Activated CD8-positive, alpha-beta memory T cell treated with anti-CD3 and anti-CD28 coated beads for 36 hours (primary cell): ENCODE measurements around the gene SLC31A2. TPM values are rescaled to one million over a fixed set of nuclear protein-coding genes. Genes with fewer than 3 reads are reported as not detected.

Experiments used
- CTCF ChIA-PET: fragments of 350-600 bp; sonication (Branson Sonifier 250); formaldehyde crosslinking; loops from one replicate; lab custom pipeline; 2021; ENCODE audit warnings: antibody characterized with exemption; lab: Charles Lee
- POLR2A ChIA-PET: fragments of 350-600 bp; sonication (Branson Sonifier 250); formaldehyde crosslinking; loops from one replicate; lab custom pipeline; 2021; ENCODE audit warnings: antibody characterized with exemption; lab: Charles Lee
- total RNA-seq, 2 experiments: library from RNA; stranded (reverse); gene quantifications; one replicate each; pipeline ENCODE4 v1.2.3, GENCODE V29; 2021

Gene SLC31A2
- total RNA-seq, 2 experiments from 2014 or later = 4.2 to 5.2 TPM

DNA sequence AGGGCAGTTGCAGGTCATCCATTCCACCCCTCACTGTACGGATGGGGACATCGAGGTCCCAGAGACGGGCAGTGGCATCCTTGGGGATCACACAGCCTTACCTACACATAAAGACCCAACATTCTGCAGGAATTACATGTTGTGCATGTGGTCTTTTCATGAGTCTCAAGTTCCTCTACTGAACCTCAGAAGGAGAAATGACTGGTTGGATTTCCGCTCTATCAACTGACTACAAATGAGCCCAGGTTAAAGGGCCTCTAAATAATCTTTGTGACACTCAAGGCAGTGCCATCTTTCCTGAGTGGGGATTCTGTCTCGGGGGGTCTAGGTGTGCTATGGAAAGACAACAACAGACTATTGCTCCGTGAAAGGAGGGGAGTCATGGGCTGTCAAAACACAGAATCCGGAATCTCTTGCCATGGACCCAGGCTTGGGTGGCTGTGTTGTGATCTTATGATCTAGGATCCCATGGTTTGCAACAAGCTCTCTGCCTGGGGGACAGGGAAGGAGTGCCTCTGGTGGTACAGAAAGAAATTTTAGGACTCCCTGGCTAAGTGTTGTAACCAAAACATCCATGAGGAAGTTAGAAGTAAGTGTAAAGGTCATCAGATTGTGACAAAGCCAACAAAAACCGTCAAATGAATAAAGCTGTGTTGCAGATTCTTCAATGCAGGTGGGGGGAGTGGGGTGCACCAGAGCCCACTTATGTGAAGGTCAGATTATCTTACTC, 1.9 kb upstream of the SLC31A2 start:
- ChIA-PET POLR2A (interaction anchor here (1.1 kb wide), 1 partner anchor 72 kb away, joined by 4 read pairs; the partner anchor contains the start of genes FKBP15 and SLC31A1), CTCF (interaction anchor here (1.4 kb wide), 1 partner anchor 36 kb away, joined by 6 read pairs; no protein-coding TSS in a partner anchor)

DNA sequence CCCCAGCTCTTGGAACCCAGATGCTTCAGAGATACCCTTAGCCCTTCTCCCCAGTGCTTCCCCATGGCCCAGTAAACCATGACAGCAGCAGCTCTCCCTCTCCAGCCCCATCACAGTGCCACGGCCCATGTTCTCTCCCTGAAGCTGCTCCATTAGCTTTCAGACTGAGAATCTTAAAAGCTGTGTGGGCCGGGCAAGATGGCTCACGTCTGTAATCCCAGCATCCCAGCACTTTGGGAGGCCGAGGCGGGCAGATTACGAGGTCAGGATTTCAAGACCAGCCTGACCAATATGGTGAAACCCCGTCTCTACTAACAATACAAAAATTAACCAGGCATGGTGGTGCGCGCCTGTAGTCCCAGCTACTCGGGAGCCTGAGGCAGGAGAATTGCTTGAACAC, 1.2 kb upstream of the SLC31A2 start:
- CTCF ChIA-PET = interaction anchor here (1.4 kb wide), 1 partner anchor 37 kb away, joined by 6 read pairs; no protein-coding TSS in a partner anchor
- POLR2A ChIA-PET = interaction anchor here (1.1 kb wide), 1 partner anchor 72 kb away, joined by 4 read pairs; the partner anchor contains the start of genes FKBP15 and SLC31A1

DNA sequence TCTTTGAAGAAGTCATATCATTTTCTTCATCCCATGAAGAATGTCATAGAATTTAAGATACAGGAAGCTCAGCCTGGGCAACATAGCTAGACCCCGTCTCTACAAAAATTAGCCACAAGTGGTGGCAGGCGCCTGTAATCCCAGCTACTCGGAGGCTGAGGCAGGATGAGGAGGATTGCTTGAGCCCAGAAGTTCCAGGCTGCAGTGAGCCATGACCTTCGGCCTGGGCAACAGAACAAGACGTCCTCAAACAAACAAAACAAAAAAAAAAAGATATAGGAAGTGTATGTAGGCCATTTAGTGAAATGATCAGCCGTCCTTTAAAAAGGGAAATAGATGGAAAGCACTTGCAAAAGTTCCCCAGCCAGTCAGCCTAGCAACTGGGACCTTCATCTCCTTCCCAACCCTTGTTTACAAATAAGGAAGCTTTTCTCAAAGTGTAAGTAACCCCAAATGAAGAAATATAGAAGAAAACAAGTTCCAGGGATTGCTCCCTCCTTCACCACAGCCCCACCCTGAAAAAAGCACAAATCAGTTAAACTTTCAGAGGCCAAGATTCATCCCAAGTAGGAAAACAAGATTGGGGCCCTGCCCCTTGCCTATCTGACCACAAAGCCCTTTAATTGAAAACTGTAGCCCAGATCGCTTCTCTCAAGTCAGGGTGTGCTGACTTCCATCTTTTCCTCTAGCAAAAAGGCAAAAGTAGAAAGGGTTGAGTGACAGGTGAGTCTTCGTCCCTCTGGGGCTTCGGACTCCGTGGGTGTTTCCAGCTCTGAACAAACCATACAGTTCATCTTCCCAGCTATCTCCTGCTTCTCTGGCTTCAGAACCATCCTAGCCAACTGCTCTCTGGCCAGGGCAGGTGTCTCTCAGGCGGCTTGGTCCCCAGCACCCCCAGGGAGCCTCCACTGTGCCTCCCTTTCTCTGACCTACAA, 1.2 kb downstream of the SLC31A2 start:
- ChIA-PET CTCF (interaction anchor here (0.9 to 1.4 kb wide), 2 partner anchors 40 to 70 kb away, joined by 3 to 4 read pairs; partner anchors contain the start of genes FKBP15 and SLC31A1), POLR2A (interaction anchor here (0.6 to 1.5 kb wide), 2 partner anchors 17 to 68 kb away, joined by 3 to 5 read pairs; no protein-coding TSS in a partner anchor)

GRCh38 chr9:113152699-113153098, 1.9 kb downstream of the SLC31A2 start:
- ChIA-PET CTCF (no interaction called here), POLR2A (interaction anchor here (0.6 kb wide), 1 partner anchor 121 kb away, joined by 3 read pairs; no protein-coding TSS in a partner anchor)

DNA sequence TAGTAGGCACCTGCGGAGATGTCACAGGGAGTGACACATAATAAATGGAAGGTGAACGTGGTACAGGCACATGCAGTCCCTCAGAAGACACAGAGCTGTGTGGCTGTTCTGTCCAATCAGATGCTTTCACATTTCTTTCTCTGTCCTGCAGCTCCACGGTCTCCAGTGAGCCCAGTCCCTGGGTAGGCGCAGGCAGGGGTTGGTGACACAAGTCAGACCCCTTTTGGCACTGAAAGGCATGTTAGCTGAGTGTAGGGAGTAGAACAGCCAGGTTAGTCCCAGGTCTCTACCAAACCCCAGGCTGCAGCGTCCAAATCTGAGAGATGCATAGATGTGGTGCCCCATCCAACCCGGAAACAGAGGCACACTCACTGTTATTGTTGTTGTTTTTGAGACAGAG, 2.8 kb downstream of the SLC31A2 start:
- ChIA-PET POLR2A (no interaction called here), CTCF (no interaction called here)

DNA sequence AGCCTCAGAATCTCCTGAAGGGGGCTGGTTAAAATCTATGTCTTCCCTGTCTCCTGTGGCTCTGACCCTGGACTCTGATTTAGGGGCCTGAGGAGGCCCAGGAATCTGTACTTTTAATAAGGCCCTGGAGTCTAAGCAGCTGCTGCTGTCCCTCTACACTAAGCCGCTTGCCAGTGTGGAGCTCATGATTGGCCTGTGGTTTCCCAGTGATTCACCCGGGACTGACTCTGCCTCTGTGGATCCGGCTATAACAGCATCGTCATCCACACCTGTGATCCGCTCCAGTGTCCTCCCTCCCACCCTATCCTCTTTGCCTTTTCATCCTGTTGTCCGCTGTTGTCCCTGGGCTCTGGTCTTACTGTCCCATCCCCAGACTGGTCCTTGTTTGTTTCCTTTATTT, 3.7 kb downstream of the SLC31A2 start:
- ChIA-PET CTCF (interaction anchor here (1.1 kb wide), 1 partner anchor 43 kb away, joined by 3 read pairs; no protein-coding TSS in a partner anchor), POLR2A (interaction anchor here (0.6 kb wide), 1 partner anchor 612 kb away, joined by 5 read pairs; no protein-coding TSS in a partner anchor)

DNA sequence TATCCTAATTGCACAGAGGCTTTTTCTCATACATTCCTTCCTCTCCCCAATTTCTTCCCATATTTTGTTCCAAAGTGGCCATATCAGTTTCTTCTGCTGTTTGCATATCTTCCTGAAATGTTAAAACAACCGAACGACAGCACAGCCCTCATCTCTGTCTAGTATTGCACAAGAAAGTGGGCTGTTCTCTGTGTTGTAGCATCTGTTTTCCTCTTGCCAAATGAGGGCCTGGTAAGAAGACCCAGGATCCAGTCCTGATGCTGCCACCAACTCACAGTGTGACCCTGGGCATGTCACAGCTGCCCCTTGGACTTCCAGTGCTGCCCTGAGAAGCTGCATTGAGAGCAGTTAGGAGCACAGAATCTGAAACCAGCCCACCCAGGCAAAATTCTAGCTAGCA, 4.1 kb downstream of the SLC31A2 start:
- POLR2A ChIA-PET = interaction anchor here (0.6 kb wide), 1 partner anchor 611 kb away, joined by 5 read pairs; no protein-coding TSS in a partner anchor
- CTCF ChIA-PET = interaction anchor here (1.1 kb wide), 1 partner anchor 44 kb away, joined by 3 read pairs; no protein-coding TSS in a partner anchor

GRCh38 chr9:113155911-113156588, 5.2 kb downstream of the SLC31A2 start:
- ChIA-PET POLR2A (no interaction called here), CTCF (interaction anchor here (1.0 to 1.2 kb wide), 2 partner anchors 44 to 120 kb away, joined by 3 read pairs; partner anchors contain the start of genes CDC26 and PRPF4)

DNA sequence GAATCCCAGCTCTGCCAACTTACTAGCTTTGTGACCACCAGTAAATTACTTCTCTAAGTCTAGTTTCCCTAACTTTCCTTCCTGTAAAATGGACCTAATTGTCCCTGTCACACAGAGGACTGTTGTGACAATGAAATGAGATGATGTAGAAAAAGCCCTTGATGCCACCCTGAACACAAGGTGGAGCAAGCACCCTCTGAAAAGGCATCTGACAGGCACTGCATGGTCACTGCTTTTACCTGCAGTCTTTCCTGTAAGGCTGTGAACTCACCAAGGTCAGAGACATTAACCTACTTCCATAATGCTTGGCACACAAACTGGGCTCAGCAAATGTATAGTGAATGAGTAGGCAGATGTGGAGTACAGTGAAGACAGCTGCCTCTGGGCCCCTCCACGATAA, 6.1 kb downstream of the SLC31A2 start:
- POLR2A ChIA-PET = no interaction called here
- CTCF ChIA-PET = interaction anchor here (1.0 to 1.2 kb wide), 2 partner anchors 45 to 119 kb away, joined by 3 read pairs; partner anchors contain the start of genes CDC26 and PRPF4

DNA sequence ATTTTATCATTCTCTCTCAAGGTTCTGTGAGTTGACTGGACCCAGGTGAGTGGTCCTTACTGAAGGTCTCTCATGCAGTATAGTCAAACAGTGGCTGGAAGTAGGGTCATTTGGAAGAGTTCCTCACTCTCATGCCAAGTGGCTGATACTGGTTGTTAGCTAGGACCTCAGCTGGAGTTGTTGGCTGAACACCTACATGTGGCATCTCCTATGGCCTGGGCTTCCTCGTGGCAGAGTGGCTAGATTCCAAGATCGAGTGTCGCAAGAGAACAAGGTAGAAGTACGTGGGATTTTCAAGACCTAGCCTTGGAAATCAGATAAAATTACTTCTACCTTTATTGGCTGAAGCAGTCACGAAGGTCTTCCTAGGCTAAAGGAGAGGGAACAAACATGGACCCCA, 7.6 kb downstream of the SLC31A2 start:
- ChIA-PET CTCF (no interaction called here), POLR2A (no interaction called here)

GRCh38 chr9:113160571-113160970, 9.8 kb downstream of the SLC31A2 start:
- CTCF ChIA-PET = no interaction called here
- POLR2A ChIA-PET = no interaction called here

DNA sequence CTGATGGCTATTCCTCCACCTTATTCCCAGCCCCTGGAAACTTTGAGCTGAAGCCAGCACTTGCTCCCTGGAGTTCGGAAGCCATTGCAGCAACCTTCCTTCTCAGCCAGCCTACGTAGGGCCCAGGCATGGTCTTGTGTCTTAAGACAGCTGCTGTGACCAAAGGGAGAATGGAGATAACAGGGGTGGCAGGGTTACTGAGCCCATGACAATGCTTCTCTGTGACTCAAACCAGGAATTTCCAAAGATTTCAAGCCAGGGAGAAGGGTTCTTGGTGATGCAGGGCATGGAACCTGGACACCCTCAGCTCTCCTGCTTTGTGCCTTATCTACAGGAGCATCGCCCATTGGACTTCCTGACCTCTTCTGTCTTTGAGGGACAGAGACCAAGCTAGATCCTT, 12.2 kb downstream of the SLC31A2 start:
- POLR2A ChIA-PET = no interaction called here
- CTCF ChIA-PET = no interaction called here

- POLR2A ChIA-PET = no interaction called here
- CTCF ChIA-PET = no interaction called here
Observed at GRCh38 chr9:113164536-113165300, 13.9 kb downstream of the SLC31A2 start.

DNA sequence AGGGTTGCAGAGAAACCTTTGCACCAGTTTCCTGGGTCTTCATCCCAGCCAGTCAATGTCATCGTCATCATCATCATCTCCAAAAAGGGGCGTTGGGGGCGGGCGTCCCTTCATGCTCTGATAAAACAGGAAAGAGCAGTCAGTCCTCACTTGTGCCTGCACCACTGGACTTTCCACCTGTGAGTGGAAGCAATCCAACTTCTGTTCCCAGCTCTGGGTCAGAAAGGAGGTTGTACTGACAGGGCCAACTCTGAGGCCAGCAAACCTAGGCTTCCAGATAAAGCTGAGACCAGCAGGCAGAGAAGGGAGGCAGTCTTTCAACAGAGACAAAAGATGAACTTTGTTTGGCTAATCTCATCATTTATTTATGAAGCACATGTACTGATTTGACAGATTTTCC, 15.2 kb downstream of the SLC31A2 start:
- ChIA-PET CTCF (no interaction called here), POLR2A (no interaction called here)

GRCh38 chr9:113168809-113169208, 18.0 kb downstream of the SLC31A2 start:
- CTCF ChIA-PET = no interaction called here
- POLR2A ChIA-PET = interaction anchor here (0.7 kb wide), 1 partner anchor 17 kb away, joined by 3 read pairs; no protein-coding TSS in a partner anchor

- POLR2A ChIA-PET = no interaction called here
- CTCF ChIA-PET = interaction anchor here (1.3 kb wide), 1 partner anchor 16 kb away, joined by 3 read pairs; no protein-coding TSS in a partner anchor
Observed at GRCh38 chr9:113173341-113173740, 22.5 kb downstream of the SLC31A2 start.

DNA sequence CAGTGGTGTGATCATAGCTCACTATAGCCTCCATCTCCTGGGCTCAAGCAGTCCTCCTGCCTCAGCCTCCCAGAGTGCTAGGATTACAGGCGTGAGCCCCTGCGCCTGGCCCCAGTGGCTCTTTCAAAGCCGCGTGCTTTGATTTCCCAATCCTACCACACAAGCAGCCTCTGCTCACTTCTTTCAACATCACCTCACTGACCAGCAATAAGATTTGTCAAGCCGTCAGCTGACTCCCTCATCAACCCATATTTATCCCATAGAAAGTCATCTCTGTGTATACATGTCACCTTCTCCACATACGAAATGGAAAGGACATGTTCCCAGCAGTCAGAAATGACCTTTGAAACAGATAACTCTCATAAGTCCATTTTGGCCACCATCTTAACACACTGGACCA, 26.0 kb downstream of the SLC31A2 start:
- POLR2A ChIA-PET = interaction anchor here (0.6 kb wide), 1 partner anchor 72 kb away, joined by 6 read pairs; no protein-coding TSS in a partner anchor

GRCh38 chr9:113177251-113177650, 26.4 kb downstream of the SLC31A2 start:
- ChIA-PET CTCF (no interaction called here), POLR2A (no interaction called here)

More for the DNA sequence above, 26.0 kb downstream of the SLC31A2 start:
- CTCF ChIA-PET = no interaction called here
